HepG2 (cell line): ENCODE results near the gene MGAT4D. TPM values are rescaled to one million over a fixed set of nuclear protein-coding genes. Genes with fewer than 3 reads are reported as not detected.

Source experiments
- ATAC-seq: fragments of 200-7000 bp; cut with Tn5 transposase; 3 replicates; pipeline ENCODE4 v1.9.1; 2020; ENCODE audit warnings: mild to moderate bottlenecking, moderate library complexity
- BruUV-seq: library from RNA; stranded (reverse); fragments of 400-500 nt; replicated peaks from 2 replicates; lab custom pipeline; 2021; lab: Mats Ljungman, UMichigan
- CTCF ChIA-PET: fragments of 300-600 bp; formaldehyde crosslinking; extraction: SDS; loops from one replicate; lab custom pipeline; 2021; ENCODE audit warnings: low total read pairs, inconsistent platforms, low intra/inter-chr PET ratio; lab: Yijun Ruan, JAX
- POLR2A ChIA-PET: fragments of 350-600 bp; sonication (Branson Sonifier 250); formaldehyde crosslinking; loops from one replicate; lab custom pipeline; 2020; ENCODE audit warnings: antibody characterized with exemption, inconsistent platforms; lab: Yijun Ruan, JAX
- DNase-seq: peaks from one replicate; pipeline ENCODE4 v3.0.0-alpha.2; 2015; ENCODE audit warnings: low spot score
- FAIRE-seq: peaks from 3 replicates; lab custom pipeline; 2011; peaks lifted over from hg19 to GRCh38; lab: Jason Lieb, UNC
- H2AFZ ChIP-seq: one replicate; pipeline ENCODE4 v1.6.1; 2011; ENCODE audit warnings: low read length, inconsistent platforms
- H3K27ac ChIP-seq: fragments of 300-600 bp; 3 replicates; pipeline ENCODE4 v1.8.0; 2011; ENCODE audit warnings: mixed run types, mild to moderate bottlenecking, mixed read lengths, low read length, inconsistent platforms; ENCODE audit not compliant: insufficient read depth; ENCODE audit errors: extremely low read length
- H3K27me3 ChIP-seq, 2 experiments: fragments of 200-600 bp in 1 of 2; 2 replicates in 1 of 2; 3 replicates in 1 of 2; pipeline versions ENCODE4 v1.6.0 to v1.8.0; 2011; ENCODE audit warnings: low read length in 2 of 2, mild to moderate bottlenecking in 2 of 2, moderate library complexity in 2 of 2, inconsistent platforms in 1 of 2; ENCODE audit not compliant: insufficient read depth in 2 of 2, control insufficient read depth in 1 of 2
- H3K36me3 ChIP-seq, 2 experiments: fragments of 200-600 bp in 1 of 2; replicated peaks in 1 of 2; 2 replicates in 1 of 2; 3 replicates in 1 of 2; pipeline versions ENCODE4 v1.5.1 to v1.8.0; 2011; ENCODE audit warnings: low read length in 2 of 2, inconsistent platforms in 1 of 2; ENCODE audit not compliant: insufficient read depth in 2 of 2, control insufficient read depth in 1 of 2
- H3K4me1 ChIP-seq: 2 replicates; pipeline ENCODE4 v1.5.1; 2012; ENCODE audit warnings: low read length, inconsistent platforms; ENCODE audit not compliant: insufficient read depth
- H3K4me2 ChIP-seq: 2 replicates; pipeline ENCODE4 v1.6.0; 2011; ENCODE audit warnings: low read depth, low read length, inconsistent platforms
- H3K4me3 ChIP-seq, 3 experiments: fragments of 200-600 bp in 1 of 3; sonication (generic), shearing (Covaris generic) in 1 of 3; replicated peaks in 1 of 3; 2 replicates each; pipeline ENCODE4 v1.5.1; 2011 to 2016; ENCODE audit warnings: low read length in 3 of 3, inconsistent platforms in 2 of 3, low read depth in 2 of 3, mild to moderate bottlenecking in 2 of 3, control low read depth in 1 of 3, mixed read lengths in 1 of 3; ENCODE audit not compliant: insufficient read depth in 1 of 3
- H3K79me2 ChIP-seq: one replicate; pipeline ENCODE4 v1.6.1; 2011; ENCODE audit warnings: low read length, inconsistent platforms; ENCODE audit not compliant: insufficient read depth
- H3K9ac ChIP-seq: 2 replicates; pipeline ENCODE4 v1.6.0; 2011; ENCODE audit warnings: mild to moderate bottlenecking, low read depth, low read length, inconsistent platforms; ENCODE audit not compliant: insufficient read depth
- H3K9me3 ChIP-seq: 2 replicates; pipeline ENCODE4 v1.5.1; 2012; ENCODE audit warnings: mild to moderate bottlenecking, low read length
- H4K20me1 ChIP-seq: 2 replicates; pipeline ENCODE4 v1.6.0; 2011; ENCODE audit warnings: inconsistent platforms, mild to moderate bottlenecking, low read length, moderate library complexity; ENCODE audit not compliant: insufficient read depth
- ATRX ChIP-seq: sonication (generic); formaldehyde crosslinking; IDR thresholded peaks from 2 replicates; pipeline ENCODE4 v1.4.0; 2020; ENCODE audit warnings: missing genetic modification reagents, borderline replicate concordance
- CCAR2 ChIP-seq: fragments of 200-400 bp; formaldehyde crosslinking; optimal IDR thresholded peaks from 2 replicates; pipeline ENCODE3; 2018; ENCODE audit warnings: low read depth, mild to moderate bottlenecking, low read length, moderate library complexity
- GTF3A ChIP-seq: sonication (generic); formaldehyde crosslinking; conservative IDR thresholded peaks from 2 replicates; pipeline ENCODE4 v1.4.0; 2020; ENCODE audit warnings: mild to moderate bottlenecking, missing genetic modification reagents
- NAIF1 ChIP-seq: sonication (generic); formaldehyde crosslinking; IDR thresholded peaks from 2 replicates; pipeline ENCODE4 v1.5.0; 2020; ENCODE audit warnings: mild to moderate bottlenecking, missing genetic modification reagents, borderline replicate concordance
- ZNF160 ChIP-seq: sonication (generic); formaldehyde crosslinking; IDR thresholded peaks from 2 replicates; pipeline ENCODE4 v1.8.0; 2022; ENCODE audit warnings: mild to moderate bottlenecking, inconsistent platforms, missing genetic modification reagents
- ZNF20 ChIP-seq: sonication (generic); formaldehyde crosslinking; IDR thresholded peaks from 2 replicates; pipeline ENCODE4 v1.4.0; 2020; ENCODE audit warnings: mild to moderate bottlenecking, moderate library complexity, missing genetic modification reagents
- ZNF510 ChIP-seq: sonication (generic); formaldehyde crosslinking; IDR thresholded peaks from 2 replicates; pipeline ENCODE4 v1.4.0; 2020; ENCODE audit warnings: low read depth, mild to moderate bottlenecking, missing genetic modification reagents
- in situ Hi-C: cut with HindIII; loops from 2 replicates; pipeline ENCODE4 v1.10.0; 2017; ENCODE audit warnings: low pct_unique_long_range_greater_than_20kb; ENCODE audit not compliant: extremely low pct_ligation_motif_present
- intact Hi-C: fragments of 100-400 bp; cut with micrococcal nuclease; formaldehyde crosslinking; loops from one replicate; pipeline ENCODE4 v1.10.0; 2022; ENCODE audit not compliant: unreplicated experiment
- polyA plus RNA-seq, 8 experiments: library from polyadenylated mRNA; depleted of rRNA in 3 of 8; stranded (reverse) in 7 of 8; unstranded in 1 of 8; fragments of >200 nt; fragmentation: Illumina TruSeq in 4 of 8; extraction: Trizol in 4 of 8; gene quantifications; 2 replicates each; pipeline versions ENCODE4 v1.2.1 to v1.2.3, GENCODE V29; 2011 to 2016; ENCODE audit warnings: low read depth in 4 of 8, missing spikeins in 1 of 8, mixed read lengths in 1 of 8; ENCODE audit not compliant: insufficient read depth in 1 of 8
- total RNA-seq, 5 experiments: library from RNA; depleted of rRNA; stranded (reverse); fragments of >200 nt; fragmentation: Illumina TruSeq; extraction: Trizol; gene quantifications; 2 replicates each; pipeline ENCODE4 v1.2.3, GENCODE V29; 2016; ENCODE audit warnings: low read depth in 1 of 5
- TF ChIP-seq, protein P1 (sequence below): sonication (generic); formaldehyde crosslinking; IDR thresholded peaks from 2 replicates; pipeline ENCODE4 v1.5.1; 2020; ENCODE audit warnings: missing genetic modification reagents, mild to moderate bottlenecking, borderline replicate concordance
- TF ChIP-seq, protein P2 (sequence below): sonication (generic); formaldehyde crosslinking; IDR thresholded peaks from 2 replicates; pipeline ENCODE4 v1.8.0; 2022; ENCODE audit warnings: low read depth, missing genetic modification reagents

Gene MGAT4D
- total and polyA plus RNA-seq, 2 of the 13 experiments (the other 11 are each of a cell fraction or from before 2014, with no cell fraction given), result not detected

DNA sequence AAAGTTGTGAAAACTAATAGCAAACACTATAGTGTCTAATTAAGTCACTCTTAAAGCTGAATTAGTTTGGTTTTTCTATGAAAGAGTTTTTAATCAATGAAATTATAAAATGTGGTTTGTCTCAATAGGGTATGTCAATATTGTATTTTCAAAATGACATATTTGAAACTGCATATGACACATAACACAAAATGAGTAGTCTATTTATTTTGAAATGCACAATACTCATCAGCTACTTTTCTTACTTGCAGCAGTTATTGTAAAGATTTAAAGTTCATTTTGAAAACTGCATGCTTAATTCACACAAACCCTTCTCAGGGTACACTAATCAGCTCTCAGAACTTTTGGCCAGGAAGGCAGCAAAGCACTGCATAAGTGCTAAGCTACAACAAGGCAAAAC lies 91.8 kb downstream of the MGAT4D start:
- H3K79me2 ChIP-seq, result no peaks in the 10 kb centered on the region
- no peaks in the 10 kb centered on the region for H4K20me1 ChIP-seq
- H3K4me3 ChIP-seq, result no peak overlapping the region
- TF ChIP-seq ZNF20 (CRISPR knock-in tag) (no peak), ZNF510 (no peak), GTF3A (no peak), NAIF1 (no peak), ATRX (no peak), ZNF160 (CRISPR knock-in tag) (no peak), CCAR2 (no peak)
- TF ChIP-seq, protein P1, sequence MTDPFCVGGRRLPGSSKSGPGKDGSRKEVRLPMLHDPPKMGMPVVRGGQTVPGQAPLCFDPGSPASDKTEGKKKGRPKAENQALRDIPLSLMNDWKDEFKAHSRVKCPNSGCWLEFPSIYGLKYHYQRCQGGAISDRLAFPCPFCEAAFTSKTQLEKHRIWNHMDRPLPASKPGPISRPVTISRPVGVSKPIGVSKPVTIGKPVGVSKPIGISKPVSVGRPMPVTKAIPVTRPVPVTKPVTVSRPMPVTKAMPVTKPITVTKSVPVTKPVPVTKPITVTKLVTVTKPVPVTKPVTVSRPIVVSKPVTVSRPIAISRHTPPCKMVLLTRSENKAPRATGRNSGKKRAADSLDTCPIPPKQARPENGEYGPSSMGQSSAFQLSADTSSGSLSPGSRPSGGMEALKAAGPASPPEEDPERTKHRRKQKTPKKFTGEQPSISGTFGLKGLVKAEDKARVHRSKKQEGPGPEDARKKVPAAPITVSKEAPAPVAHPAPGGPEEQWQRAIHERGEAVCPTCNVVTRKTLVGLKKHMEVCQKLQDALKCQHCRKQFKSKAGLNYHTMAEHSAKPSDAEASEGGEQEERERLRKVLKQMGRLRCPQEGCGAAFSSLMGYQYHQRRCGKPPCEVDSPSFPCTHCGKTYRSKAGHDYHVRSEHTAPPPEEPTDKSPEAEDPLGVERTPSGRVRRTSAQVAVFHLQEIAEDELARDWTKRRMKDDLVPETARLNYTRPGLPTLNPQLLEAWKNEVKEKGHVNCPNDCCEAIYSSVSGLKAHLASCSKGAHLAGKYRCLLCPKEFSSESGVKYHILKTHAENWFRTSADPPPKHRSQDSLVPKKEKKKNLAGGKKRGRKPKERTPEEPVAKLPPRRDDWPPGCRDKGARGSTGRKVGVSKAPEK (CRISPR knock-in tag), result no peak
- TF ChIP-seq, protein P2, sequence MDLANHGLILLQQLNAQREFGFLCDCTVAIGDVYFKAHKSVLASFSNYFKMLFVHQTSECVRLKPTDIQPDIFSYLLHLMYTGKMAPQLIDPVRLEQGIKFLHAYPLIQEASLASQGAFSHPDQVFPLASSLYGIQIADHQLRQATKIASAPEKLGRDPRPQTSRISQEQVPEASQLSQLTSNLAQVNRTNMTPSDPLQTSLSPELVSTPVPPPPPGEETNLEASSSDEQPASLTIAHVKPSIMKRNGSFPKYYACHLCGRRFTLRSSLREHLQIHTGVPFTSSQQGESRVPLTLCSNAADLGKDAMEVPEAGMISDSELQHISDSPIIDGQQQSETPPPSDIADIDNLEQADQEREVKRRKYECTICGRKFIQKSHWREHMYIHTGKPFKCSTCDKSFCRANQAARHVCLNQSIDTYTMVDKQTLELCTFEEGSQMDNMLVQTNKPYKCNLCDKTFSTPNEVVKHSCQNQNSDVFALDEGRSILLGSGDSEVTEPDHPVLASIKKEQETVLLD (CRISPR knock-in tag), result no peak
- TF ChIP-seq, all 625 proteins: peak for 0
- ChIA-PET POLR2A (no interaction called here), CTCF (no interaction called here)
- H3K9ac ChIP-seq, result no peak overlapping the region
- BruUV-seq, result no TSS peak
- FAIRE-seq (no peak), DNase-seq (no peak), ATAC-seq (no peak)
- no peaks in the 10 kb centered on the region for H3K4me1 ChIP-seq
- in situ Hi-C loops, result no loop called here
- peaks cover 0 to 4% of the 10 kb centered on the region in 2 experiments; a peak in 1 of 5 replicates for H3K36me3 ChIP-seq
- intact Hi-C loops, result no loop called here
- H3K27ac ChIP-seq, result no peak overlapping the region
- H3K9me3 ChIP-seq, result no peaks in the 10 kb centered on the region
- H3K4me2 ChIP-seq, result no peak overlapping the region
- H3K27me3 ChIP-seq, result no peaks in the 10 kb centered on the region
- H2AFZ ChIP-seq, result no peak overlapping the region
